ENCODE measurements around the gene ATP8A2.
A peak's percentile ranks its signal among the peaks of the same experiment; 100 is the strongest.
"Not testable (repeated sequence)": the region's sequence is repeated elsewhere in the genome, so short reads cannot be mapped to it uniquely, and the experiment has no call there.

Gene ATP8A2

DNA sequence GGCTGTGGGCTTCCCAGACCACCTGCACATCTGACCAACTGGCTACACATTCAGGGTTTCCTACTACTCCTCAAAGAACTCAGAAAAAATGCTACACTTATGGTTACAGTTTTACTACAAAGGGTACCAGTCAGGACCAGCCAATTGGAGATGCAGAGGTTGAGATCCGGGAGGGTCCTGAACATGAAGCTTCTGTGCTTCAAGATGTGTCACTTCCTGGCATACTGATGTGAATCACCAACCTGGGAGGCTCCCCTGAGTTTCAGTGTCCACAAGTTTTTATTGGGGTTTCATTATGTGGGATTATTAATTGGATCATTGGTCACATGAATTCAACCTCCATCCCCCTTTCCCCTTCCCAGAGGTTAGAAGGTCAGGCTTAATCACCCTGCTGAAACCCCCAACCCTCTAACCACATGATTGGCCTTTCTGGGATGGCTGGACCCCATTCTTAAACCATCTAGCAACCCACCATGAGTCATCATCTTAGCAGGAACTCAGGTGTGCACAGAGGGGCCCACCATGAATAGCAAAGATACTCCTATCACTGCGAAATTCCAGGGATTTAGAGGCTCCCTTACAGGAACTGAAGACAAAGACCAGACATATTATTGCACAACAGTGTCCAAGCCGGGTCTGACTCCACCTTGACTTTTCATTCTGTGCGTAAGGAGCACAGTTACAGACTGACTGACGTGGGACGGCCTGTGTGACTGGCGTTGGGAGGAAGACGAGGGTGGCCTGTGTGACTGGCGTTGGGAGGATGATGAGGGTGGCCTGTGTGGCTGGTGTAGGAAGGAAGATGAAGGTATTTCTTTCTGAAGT is 90.7 kb downstream of the ATP8A2 start:
- DNase-seq (ENCODE audit: low read depth in 2 of 2), result no peak

GRCh38 chr13:25463496-25463895 is 91.7 kb downstream of the ATP8A2 start:
- DNase-seq (ENCODE audit: low read depth in 2 of 2), result no peak

DNA sequence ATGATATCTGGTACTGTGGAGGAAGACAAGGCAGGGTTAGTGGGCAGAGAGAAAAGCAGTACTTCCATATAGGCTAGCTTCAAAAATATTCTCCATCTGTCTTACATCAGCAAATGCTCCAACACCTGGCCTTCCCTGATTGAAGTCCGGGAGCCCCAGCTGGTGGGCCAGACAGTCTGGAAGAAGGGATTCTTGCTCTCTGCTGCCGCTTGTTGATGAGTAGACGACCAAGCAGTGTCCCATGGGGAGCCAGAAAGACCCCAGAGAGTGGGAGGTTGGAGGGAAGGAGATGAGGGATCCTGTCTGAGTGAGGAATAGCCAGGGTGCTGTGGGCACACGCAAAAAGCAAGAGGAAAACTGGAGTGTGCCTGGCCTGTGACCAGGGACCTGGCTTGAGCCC is 95.1 kb downstream of the ATP8A2 start:
- DNase-seq (ENCODE audit: low read depth in 2 of 2), result no peak

DNA sequence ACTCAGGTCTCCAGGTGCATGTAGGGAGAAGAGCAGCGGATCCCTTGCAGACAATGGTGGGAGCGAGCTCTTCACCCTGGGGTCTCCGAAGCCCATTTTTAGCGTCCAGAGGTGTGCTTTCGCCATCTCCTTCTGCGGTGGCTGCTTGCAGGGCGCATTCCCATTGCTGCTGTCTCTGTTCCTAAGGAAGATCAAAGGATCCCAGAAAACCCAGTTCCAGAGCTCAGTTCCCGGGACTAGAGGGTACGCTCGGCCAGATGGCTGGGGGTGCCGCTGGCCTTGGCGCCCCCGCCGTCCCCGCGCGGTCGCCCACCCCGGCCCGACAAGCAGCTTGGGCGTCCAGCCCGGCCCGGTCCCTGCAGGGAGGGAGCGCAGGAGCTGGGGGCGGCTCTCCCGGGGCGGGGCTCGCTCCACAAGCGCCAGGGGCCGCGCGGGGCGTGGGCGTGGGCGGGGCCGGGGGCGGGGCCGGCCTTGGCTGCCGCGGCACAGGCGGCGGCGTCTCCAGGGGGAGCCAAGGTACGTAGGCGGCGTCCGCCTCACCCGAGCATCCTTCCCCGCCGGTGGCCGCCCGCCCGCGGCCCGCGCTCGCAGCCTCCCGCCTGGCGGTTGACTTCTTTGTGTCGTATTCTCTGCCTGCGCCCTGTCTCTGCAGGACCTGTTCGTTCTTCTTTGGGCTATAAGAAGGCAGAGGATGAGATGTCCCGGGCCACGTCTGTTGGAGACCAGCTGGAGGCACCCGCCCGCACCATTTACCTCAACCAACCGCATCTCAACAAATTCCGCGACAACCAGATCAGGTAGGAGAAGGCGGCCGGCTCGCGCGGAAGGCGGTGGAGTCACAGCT is 96.8 kb downstream of the ATP8A2 start:
- DNase-seq (ENCODE audit: low read depth in 2 of 2), result peak in 1 of 2 experiments; percentile 6

DNA sequence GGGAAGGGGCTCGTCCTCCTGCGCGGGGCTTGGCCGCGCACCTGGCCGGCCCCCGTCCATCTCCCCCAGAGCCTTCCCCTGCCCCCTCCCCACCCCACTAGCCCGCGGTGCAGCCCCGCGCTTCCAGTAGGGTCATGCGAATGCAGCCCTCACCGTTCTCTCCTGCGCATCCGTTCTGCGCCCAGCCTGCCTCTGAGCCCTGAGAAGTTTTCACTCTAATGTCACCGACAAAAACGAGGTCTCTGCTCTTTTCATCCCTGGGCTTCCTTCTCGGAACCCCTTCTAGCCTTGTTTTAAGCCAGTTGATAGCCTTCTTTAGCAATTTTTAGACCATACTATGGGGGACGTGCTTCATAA is 97.4 kb downstream of the ATP8A2 start:
- no peak for DNase-seq (ENCODE audit: low read depth in 2 of 2)

- no peak for DNase-seq (ENCODE audit: low read depth in 2 of 2)
These were observed 102.1 kb downstream of the ATP8A2 start for GRCh38 chr13:25473864-25474263.

GRCh38 chr13:25478186-25478585 is 106.4 kb downstream of the ATP8A2 start:
- DNase-seq (ENCODE audit: low read depth in 2 of 2), result no peak

DNA sequence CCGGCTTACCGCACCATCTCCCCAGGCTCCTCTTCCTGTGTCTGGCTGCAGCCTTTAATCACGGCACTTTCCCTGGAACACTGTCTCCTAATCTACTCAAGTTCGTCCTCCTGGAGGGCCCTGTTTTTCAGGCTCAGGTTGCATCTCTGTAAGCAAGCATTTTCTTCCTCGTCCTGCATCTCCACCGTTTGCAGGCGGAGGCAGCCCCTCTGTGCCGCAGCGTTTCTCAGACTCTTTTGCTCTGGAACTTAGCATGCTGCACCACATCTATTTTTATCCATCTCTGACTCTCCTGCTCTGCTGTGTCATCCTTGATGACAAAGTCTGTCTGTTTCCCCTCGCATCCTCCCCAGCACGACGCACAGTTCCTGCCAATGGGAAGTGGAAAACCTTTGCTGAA is 117.5 kb downstream of the ATP8A2 start:
- DNase-seq (ENCODE audit: low read depth in 2 of 2), result no peak

DNA sequence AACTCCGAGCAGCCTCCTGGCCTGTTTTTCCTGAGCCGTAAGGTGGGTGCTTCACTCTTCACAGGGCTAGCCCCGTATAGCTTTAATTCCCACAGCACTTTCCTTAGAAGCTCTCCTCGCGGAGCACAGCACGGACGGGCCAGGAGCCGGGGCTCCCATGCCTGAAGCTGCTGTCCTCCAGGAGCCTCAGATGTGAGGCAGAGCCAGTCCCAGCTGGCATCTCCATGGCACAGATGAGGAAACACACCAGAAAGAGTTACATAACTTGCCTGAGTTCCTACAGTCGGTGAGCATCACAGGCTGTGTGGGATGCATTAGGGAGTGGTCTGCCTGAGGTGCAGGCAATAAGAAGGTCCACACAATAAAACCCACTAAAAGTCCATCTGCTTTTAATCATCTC is 118.5 kb downstream of the ATP8A2 start:
- no peak for DNase-seq (ENCODE audit: low read depth in 2 of 2)

DNA sequence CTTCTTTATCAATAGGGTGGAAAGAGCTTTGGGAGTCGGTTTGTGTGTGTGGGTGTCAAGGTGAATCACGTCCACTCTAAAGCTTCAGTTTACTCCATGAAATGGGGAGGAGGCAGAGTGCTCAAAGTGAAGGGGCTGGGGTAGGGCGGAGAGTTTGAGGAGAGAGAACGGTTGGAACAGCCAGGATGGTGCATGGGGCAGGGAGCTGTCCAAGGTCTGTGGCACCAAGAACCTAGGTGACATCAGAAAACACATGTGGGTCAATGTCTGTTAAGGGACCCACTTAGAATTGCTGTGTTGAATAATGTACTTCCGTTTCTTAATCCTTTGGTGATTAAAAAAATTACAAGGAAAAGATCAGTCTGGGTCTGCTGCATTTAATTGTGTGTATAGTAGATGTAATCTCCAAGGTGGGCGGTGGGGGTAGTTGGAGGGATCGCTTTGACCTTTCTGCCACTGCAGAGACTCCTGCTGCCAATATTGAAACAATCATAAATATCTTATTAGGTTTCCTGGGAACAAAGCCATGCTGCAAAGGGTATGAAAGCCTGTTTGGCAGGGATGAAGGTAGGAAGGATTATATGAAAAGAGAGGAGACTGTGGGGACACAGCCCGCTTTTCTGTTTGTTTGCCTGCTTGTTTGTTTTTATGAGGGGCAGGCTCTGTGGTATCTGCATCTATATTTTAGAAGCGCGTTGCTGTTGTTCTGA is 122.3 kb downstream of the ATP8A2 start:
- no peak for DNase-seq (ENCODE audit: low read depth in 2 of 2)

DNA sequence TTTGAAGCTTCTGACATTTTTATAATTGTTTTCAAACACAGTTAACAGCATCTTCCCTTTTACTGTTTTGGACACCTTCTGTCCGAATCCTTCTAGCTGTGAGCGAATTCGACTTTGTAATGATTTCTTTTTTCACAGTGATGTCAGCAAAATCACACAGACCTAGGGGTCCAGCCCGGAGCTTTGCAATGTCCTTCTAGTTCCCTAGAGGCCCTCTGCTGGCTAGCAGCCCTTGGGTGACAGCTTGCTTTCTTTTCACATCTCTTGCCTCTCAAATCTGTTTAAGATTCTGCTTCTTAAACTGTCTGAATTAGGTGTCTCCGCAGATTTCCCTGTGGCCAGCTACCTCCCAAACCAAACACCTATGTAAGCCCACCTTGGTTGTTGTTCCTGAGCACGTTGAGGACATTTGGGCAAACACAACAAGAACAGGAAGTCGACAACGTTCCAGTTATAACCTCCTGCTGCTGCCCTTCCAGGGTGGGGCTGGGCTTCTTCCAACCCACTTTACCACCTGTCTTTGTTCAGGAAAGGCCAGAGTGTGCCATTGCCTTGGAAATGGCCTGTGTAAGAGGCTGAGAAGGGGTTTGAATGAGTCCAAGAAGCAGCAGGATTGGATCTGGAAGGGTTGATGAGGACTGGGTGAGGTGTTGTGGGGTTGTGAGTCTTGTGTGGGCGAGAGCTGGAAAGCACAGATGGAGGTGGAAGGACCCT is 123.1 kb downstream of the ATP8A2 start:
- no peak for DNase-seq (ENCODE audit: low read depth in 2 of 2)

GRCh38 chr13:25501231-25501630 is 129.5 kb downstream of the ATP8A2 start:
- DNase-seq (ENCODE audit: low read depth in 2 of 2), result no peak

GRCh38 chr13:25502031-25502430 is 130.3 kb downstream of the ATP8A2 start:
- DNase-seq (ENCODE audit: low read depth in 2 of 2), result no peak

- no peak for DNase-seq (ENCODE audit: low read depth in 2 of 2)
These were observed 130.8 kb downstream of the ATP8A2 start for GRCh38 chr13:25502551-25502950.

- DNase-seq (ENCODE audit: low read depth in 2 of 2), result no peak
These were observed 132.1 kb downstream of the ATP8A2 start for GRCh38 chr13:25503856-25504255.

DNA sequence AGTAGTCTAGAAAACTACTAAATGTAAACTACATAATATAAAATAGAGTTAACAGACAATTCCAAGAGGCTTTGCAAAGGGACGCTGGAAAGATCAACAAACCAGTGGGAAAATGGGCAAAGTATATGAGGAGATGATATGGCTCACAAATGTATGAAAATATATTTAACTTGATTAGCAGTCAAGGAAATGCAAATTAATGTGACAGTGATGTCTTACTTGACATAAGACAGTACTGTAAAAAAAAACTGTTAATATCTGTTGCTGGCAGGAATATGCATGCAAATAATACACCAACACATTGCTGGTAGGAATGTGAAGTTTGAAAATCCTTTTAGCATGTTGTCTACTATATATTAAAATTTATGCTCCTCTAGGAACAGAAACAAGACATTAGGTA is 136.1 kb downstream of the ATP8A2 start:
- no peak for DNase-seq (ENCODE audit: low read depth in 2 of 2)

DNA sequence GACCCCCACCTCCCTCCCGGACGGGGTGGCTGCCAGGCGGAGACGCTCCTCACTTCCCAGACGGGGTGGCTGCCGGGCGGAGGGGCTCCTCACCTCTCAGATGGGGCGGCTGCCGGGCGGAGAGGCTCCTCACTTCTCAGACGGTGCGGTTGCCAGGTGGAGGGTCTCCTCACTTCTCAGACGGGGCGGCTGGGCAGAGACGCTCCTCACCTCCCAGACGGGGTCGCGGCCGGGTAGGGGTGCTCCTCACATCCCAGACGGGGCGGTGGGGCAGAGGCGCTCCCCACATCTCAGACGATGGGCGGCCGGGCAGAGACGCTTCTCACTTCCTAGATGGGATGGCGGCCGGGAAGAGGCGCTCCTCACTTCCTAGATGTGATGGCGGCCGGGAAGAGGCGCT is 141.3 kb downstream of the ATP8A2 start:
- not testable (repeated sequence) for DNase-seq (ENCODE audit: low read depth in 2 of 2)

DNA sequence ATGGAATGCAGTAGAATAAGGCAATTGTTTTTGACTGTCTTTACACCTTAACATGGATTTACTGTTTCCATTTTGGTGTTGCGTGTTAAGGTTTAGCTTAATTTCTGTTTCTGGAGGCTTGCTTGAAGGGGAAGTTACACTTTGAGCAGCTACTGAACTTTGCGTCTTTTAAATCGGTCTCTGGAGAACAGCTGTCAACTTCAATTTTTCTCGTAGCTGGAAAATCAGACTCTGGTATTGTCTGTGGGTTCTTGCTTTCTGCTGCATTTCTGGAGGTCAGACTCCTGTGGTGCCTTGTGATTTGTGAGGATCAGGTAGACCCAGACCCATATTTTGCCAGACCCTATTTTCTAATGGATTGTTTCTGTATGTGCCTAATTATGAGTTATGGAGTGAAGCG is 146.7 kb downstream of the ATP8A2 start:
- no peak for DNase-seq (ENCODE audit: low read depth in 2 of 2)

DNA sequence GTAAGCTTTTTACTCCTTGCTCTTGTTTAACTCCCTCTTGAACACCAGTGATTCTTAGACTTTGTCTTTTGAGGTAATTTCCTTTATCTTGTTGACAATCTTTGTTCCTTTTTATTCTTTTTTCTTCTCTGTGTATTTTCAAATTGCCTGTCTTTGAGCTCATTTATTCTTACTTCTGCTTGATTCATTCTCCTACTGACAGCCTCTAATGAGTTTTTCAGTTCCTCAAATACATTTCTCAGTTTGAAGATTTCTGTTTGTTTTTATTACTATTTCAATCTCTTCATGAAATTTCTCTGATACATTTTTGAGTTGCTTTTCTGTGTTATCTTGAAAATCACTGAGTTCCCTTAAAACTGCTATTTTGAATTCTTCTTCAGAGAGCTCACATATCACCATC is 154.1 kb downstream of the ATP8A2 start:
- DNase-seq (ENCODE audit: low read depth in 2 of 2), result no peak

DNA sequence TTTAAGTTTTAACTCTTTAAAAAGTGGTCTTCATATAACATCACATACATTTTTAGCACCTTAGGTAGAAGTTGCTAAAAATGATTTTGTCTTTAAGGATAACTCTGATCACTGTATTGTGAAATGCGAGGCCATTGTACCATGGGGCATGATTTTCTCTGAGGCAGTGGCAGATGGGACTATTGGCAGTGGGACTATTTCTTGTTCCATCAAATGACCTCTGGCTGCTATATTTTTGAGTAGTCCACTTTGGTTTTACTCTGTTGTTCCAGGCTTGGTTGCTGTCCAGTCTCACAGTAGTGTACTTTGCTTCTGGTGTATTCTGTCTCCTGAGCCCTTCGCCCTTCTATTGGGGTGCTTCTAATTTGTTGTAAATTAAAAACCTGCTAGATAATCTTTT is 156.5 kb downstream of the ATP8A2 start:
- DNase-seq (ENCODE audit: low read depth in 2 of 2), result no peak

DNA sequence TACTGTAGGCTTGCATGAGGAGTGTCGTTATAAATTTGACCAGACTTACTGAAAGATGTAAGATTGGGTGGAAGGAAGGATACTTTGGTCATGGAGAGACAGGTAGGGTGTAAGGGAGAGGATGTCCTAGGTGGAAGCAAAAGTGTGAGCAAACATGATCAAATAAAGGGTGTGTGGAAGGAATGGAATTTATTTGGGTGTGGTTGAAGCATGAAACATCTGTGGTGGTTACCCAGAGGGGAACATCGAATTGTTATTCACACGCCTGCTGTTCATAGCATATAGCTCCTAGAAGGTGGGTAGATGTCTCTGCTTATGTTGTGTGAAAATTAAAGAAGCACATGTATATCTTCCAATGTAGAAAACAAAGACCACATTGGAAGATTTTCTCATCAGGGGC is 157.7 kb downstream of the ATP8A2 start:
- DNase-seq (ENCODE audit: low read depth in 2 of 2), result no peak

DNA sequence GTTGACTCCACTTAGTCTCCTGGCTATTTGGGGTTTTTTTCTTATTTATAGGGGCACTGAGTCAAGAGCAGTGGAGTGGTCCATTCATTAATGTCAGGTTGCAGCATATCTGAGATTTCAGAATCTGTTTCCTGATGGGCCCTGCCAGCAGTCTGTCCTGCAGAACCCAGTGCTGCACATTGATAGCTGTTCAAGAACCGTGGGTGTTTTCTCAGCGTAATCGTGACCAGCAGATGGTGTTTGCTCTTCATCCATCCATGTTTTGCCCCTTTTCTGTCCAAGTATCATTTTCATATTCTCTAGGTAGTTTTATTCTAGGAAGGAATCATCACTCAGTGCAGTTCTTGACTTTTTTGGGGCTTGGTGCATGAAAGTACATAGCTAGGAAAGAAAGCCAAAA is 166.5 kb downstream of the ATP8A2 start:
- no peak for DNase-seq (ENCODE audit: low read depth in 2 of 2)

Data from stimulated activated CD4-positive, alpha-beta T cell treated with anti-CD3 and anti-CD28 coated beads, Interleukin-12 subunit alpha, Interleukin-12 subunit beta, amount 100 ng/mL, for 24 hours (primary cell).